Neural crest cell (in vitro differentiated cells): ENCODE measurements around the gene GRHPR. TPM values are rescaled to one million over a fixed set of nuclear protein-coding genes. Genes with fewer than 3 reads are reported as not detected.

Source experiments
- DNase-seq: peaks from one replicate; pipeline ENCODE4 v3.0.0; 2021; ENCODE audit warnings: low read depth, mixed read lengths, low spot score
- H3K27ac Mint-ChIP-seq: one replicate; pipeline ENCODE4 v1.8.0; 2021; ENCODE audit warnings: mild to moderate bottlenecking, mixed read lengths; ENCODE audit not compliant: unreplicated experiment
- H3K27me3 Mint-ChIP-seq: 2 replicates; pipeline ENCODE4 v1.8.0; 2021; ENCODE audit warnings: low read depth, mild to moderate bottlenecking, mixed read lengths
- H3K36me3 Mint-ChIP-seq: 2 replicates; pipeline ENCODE4 v1.8.0; 2021; ENCODE audit warnings: low read depth, mild to moderate bottlenecking, mixed read lengths
- H3K4me1 Mint-ChIP-seq: 2 replicates; pipeline ENCODE4 v1.8.0; 2021; ENCODE audit warnings: mixed read lengths
- H3K4me3 Mint-ChIP-seq: one replicate; pipeline ENCODE4 v1.8.0; 2021; ENCODE audit warnings: mild to moderate bottlenecking, mixed read lengths
- H3K9me3 Mint-ChIP-seq: 2 replicates; pipeline ENCODE4 v1.8.0; 2021; ENCODE audit warnings: mixed read lengths
- CTCF ChIP-seq: fragments of 200-600 bp; sonication (generic); conservative IDR thresholded peaks from 2 replicates; pipeline ENCODE4 v1.5.0; 2021; ENCODE audit warnings: antibody characterized with exemption, mild to moderate bottlenecking
- total RNA-seq: library from RNA; stranded (reverse); gene quantifications from 2 replicates; pipeline ENCODE4 v1.2.1, GENCODE V29; 2021

Gene GRHPR
- total RNA-seq, 1 donor from 2014 or later = 120 TPM

- no peak for DNase-seq
- peaks cover 2% of the 10 kb centered on the region for H3K4me1 Mint-ChIP-seq
- TF ChIP-seq CTCF = no peak
- peaks cover 6% of the 10 kb centered on the region for H3K36me3 Mint-ChIP-seq
- no peaks in the 10 kb centered on the region for H3K27me3 Mint-ChIP-seq
- H3K9me3 Mint-ChIP-seq = peaks cover 4% of the 10 kb centered on the region
- H3K27ac Mint-ChIP-seq = no peak overlapping the region
- H3K4me3 Mint-ChIP-seq = no peak overlapping the region
Measured at GRCh38 chr9:37378613-37379004, 43.9 kb upstream of the GRHPR start.

DNA sequence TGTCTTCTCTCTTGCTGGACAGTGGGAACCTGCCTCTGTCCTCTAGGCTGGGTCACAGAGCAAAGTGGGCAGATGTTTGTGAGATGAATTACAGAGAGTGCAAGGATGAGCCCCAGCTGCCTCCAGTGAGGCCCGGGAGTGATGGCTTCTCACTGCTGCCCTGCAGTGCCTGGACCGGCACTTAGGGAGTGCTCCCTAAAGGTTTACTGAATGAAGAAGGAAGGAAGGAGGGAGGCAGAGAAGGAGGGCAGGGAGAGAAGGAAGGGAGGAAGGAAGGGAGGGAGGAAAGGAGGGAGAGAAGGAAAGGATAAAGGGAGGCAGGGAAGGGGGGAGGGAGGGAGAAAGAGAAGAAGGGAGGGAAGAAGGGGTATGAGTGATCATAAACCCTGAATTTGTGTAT lies 42.7 kb upstream of the GRHPR start:
- H3K4me1 Mint-ChIP-seq = peaks cover 9% of the 10 kb centered on the region
- H3K36me3 Mint-ChIP-seq = peaks cover 6% of the 10 kb centered on the region
- TF ChIP-seq CTCF = no peak
- H3K27ac Mint-ChIP-seq = no peak overlapping the region
- no peaks in the 10 kb centered on the region for H3K27me3 Mint-ChIP-seq
- no peak overlapping the region for H3K4me3 Mint-ChIP-seq
- peaks cover 4% of the 10 kb centered on the region for H3K9me3 Mint-ChIP-seq
- no peak for DNase-seq

DNA sequence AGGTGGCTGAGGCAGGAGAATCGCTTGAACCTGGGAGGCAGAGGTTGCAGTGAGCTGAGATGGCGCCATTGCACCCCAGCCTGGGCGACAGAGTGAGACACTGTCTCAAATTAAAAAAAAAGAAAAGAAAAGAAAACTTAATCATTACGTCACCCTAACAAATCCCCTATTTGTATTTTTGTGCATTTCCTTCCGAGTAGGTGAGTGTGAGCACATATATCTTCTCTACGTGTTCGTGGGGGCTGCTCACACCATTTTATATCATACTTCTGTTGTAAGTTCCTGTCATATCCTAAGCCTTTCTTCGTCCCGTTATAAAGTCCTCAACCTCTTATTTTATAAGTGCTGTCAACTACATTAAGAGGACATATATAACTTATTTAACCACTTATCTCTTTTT lies 41.9 kb upstream of the GRHPR start:
- TF ChIP-seq CTCF = no peak
- H3K36me3 Mint-ChIP-seq = peaks cover 6% of the 10 kb centered on the region
- peaks cover 9% of the 10 kb centered on the region for H3K4me1 Mint-ChIP-seq
- no peak for DNase-seq
- H3K27ac Mint-ChIP-seq = no peak overlapping the region
- no peak overlapping the region for H3K4me3 Mint-ChIP-seq
- H3K27me3 Mint-ChIP-seq = no peaks in the 10 kb centered on the region
- peaks cover 4% of the 10 kb centered on the region for H3K9me3 Mint-ChIP-seq

DNA sequence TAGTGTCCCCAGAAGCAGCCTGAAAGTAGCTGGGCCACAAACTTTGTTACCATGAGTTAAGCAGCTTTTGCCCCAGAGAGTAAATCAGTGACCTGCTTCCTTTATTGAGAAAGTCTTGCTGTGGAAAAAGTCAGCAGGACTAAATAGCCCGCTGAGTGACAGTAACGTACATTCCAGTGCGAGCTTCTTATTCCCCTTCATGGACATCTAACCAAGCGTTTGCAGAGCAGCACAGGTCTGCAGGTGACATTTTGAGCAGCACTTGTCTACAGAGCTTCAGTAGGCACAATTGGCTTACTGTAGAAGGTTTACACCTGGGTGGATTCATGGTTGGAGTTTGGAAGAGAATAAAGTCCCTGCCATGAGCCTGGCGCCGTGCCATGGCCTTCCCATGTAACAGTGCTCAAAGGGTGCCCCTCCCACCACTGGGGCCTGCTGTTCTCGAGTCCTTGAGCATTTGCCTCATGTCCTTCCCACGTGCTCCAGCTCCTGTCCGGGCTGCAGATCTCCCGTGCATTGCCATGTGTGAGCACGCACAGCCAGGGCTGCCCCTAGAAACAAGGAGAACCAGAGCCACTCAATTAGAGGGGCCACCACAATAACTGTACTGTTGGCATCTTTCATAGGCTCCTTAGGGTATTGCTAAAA lies 41.3 kb upstream of the GRHPR start:
- Mint-ChIP-seq H3K36me3 (peaks cover 6% of the 10 kb centered on the region), H3K27ac (no peak overlapping the region), H3K4me3 (no peak overlapping the region), H3K27me3 (no peaks in the 10 kb centered on the region), H3K9me3 (peaks cover 4% of the 10 kb centered on the region), H3K4me1 (peaks cover 9% of the 10 kb centered on the region)
- no peak for TF ChIP-seq CTCF
- no peak for DNase-seq

DNA sequence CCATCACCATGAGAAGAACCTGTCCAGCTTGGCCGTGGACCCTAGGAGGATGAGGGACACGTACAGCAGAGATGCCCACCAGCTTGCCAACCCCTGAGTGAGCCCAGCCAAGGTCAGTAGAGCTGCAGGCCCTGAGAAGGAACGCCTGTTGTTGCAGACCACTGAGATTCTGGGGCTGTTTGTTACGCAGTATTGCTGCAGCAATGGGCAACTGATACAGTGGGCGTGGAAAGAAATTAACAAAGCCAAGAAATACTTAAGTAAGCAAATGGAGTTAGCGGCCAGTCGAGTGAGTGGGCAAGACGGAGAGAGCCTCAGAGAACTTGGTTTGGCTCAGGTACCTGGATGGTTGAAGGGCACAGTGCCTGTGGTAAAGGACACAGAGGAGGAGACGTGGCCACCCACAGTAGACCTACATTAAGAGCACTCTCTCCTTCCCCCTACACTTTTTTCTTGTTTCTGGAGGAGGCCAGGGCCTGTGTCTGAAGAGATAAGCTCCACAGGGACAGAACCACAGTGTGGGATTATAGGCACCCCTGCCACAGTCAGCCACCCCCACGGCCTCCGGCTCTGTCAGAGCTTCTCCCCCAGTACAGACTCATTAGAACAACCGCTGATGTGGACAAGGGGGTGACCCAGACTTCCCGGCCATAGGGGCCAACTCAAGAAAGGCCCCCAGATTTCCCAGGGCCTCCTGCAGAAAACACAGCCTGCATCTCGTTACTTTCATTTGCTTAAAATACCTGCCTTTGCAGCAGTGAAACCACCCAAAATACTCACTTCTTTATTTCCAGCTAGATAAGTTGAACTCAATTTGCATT lies 40.1 kb upstream of the GRHPR start:
- DNase-seq = no peak

More for the DNA sequence above, 40.1 kb upstream of the GRHPR start:
- Mint-ChIP-seq H3K36me3 (peaks cover 6% of the 10 kb centered on the region), H3K4me3 (no peak overlapping the region), H3K27me3 (no peaks in the 10 kb centered on the region), H3K9me3 (peaks cover 4% of the 10 kb centered on the region), H3K4me1 (peaks cover 9% of the 10 kb centered on the region), H3K27ac (no peak overlapping the region)
- TF ChIP-seq CTCF = no peak
